Caki2 (cell line): ENCODE measurements around the gene ABCC1. TPM values are rescaled to one million over a fixed set of nuclear protein-coding genes. Genes with fewer than 3 reads are reported as not detected.
A peak's percentile ranks its signal among the peaks of the same experiment; 100 is the strongest.
"Not testable (repeated sequence)": the region's sequence is repeated elsewhere in the genome, so short reads cannot be mapped to it uniquely, and the experiment has no call there.

Experiments used
- DNase-seq: peaks from one replicate; pipeline ENCODE4 v3.0.0-alpha.2; 2015; ENCODE audit warnings: low read depth
- in situ Hi-C: cut with HindIII; loops from 2 replicates; pipeline ENCODE4 v1.10.0; 2016; ENCODE audit warnings: low sequenced_read_pairs, low pct_unique_long_range_greater_than_20kb, mixed read lengths
- total RNA-seq: library from RNA; depleted of rRNA; stranded (reverse); fragments of >200 nt; shearing (Covaris generic); gene quantifications from 2 replicates; pipeline ENCODE4 v1.2.3, GENCODE V29; 2014; ENCODE audit warnings: low replicate concordance

The ABCC1 gene
- total RNA-seq, 1 experiment from 2014 or later = 51.5 TPM

DNA sequence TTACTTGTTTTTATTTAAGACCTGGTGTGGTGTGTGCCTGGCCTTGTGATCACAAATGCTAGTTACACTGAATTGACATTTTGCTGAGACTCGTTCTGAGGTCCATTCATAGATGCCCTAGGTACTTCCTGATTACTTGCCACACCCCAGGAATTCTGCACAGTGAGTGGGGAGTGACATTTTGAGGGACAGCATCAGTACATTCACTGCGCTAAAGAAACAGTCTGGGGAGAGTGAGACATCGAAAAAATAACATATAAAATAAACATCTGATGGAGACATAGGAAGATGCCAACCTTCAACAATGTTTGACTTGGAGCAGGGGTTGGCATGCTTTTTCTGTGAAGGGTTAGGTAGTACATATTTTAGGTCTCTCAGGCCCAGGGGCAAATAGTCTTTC, 30.4 kb downstream of the ABCC1 start:
- peak; percentile 27 for DNase-seq
- in situ Hi-C loops = no loop called here

DNA sequence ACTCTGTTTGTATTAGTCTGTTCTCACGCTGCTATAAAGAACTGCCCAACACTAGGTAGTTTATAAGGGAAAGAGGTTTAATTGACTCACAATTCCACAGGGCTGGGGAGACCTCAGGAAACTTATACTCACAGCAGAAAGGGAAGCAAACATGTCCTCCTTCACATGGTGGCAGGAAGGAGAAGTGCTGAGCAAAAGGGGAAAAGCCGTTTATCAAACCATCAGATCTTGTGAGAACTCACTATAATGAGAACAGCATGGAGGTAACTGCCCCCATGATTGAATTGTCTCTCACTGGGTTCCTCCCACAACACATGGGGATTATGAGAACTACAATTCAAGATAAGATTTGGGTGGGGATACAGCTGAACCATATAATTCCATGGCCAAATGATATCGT, 30.9 kb downstream of the ABCC1 start:
- in situ Hi-C loops = no loop called here

DNA sequence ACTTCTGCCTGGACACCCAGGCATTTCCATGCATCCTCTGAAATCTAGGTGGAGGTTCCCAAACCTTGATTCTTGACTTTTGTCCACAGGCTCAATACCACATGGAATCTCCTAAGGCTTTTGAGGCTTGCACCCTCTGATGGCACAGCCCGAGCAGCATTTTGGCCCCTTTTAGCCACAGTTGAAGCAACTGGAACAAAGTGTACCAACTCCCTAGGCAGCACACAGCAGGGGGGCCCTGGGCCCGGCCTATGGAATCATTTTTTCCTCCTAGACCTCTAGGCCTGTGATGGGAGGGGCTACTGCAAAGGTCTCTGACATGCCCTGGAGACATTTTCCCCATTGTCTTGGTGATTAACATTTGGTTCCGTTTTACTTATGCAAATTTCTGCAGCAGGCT, 32.0 kb downstream of the ABCC1 start:
- in situ Hi-C loops = no loop called here
- no peak for DNase-seq

More for the DNA sequence above, 30.9 kb downstream of the ABCC1 start:
- DNase-seq = no peak

DNA sequence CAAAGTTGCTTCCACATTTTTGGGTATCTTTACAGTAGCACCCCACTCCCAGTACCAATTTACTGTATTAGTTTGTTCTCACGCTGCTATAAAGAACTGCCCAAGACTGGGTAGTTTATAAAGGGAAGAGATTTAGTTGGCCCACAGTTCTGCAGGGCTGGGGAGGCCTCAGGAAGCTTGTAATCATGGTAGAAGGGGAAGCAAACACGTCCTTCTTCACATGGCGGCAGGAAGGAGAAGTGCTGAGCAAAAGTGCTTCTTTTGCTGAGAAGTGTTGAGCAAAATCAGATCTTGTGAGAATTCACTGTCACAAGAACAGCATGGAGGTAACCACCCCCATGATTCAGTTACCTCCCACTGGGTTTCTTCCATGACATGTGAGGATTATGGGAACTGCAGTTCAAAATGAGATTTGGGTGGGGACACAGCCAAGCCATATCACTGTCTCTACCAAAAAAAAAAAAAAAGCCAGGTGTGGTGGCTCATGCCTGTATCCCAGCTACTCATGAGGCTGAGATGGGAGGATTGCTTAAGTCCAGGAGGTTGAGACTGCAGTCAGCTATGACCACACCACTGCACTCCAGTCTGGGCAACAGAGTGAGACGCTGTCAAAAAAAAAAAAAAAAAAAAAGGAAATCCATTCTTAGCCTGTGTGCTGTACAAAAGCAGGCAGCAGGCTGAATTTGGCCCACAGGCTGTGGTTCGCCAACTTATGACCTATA, 32.9 kb downstream of the ABCC1 start:
- in situ Hi-C loops, DNase-seq: not testable (repeated sequence)

DNA sequence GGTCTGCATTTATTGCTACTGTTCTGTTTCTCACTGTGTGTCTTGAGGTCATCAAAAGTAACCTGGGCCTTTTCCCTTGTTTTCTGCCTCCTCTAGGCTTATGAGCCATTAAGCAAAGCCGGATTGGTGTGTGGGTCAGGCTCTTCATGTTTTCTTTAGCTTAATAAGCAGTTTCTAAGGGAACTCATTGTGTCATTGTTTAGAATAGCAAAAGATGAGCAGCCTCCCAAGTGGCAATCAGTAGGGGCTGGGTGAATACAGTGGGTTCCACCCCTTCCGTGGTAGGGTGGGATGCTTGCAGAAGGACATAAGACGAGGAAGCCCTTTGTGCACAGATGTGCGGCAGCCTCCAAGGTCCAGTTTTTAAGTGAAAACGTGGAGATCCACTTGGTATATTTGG, 34.5 kb downstream of the ABCC1 start:
- in situ Hi-C loops = no loop called here
- peak; percentile 40 for DNase-seq

DNA sequence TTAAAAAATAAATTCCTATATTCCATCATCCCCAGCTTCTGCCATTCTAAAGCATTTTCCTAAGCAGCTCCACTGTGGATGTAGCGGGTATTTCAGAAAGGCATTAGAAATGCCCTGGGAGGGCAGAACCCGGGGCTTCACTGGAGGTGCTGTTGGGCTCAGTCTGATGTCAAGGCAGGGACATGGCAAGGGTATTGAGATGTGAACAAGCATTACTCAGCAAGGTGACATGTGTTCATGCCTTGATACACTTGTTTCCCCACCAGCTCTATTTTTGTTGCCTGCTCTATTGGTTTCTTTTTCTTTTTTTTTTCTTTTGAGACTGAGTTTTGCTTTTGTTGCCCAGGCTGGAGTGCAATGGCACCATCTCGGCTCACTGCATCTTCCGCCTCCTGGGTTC, 35.7 kb downstream of the ABCC1 start:
- in situ Hi-C loops = no loop called here
- DNase-seq = no peak

DNA sequence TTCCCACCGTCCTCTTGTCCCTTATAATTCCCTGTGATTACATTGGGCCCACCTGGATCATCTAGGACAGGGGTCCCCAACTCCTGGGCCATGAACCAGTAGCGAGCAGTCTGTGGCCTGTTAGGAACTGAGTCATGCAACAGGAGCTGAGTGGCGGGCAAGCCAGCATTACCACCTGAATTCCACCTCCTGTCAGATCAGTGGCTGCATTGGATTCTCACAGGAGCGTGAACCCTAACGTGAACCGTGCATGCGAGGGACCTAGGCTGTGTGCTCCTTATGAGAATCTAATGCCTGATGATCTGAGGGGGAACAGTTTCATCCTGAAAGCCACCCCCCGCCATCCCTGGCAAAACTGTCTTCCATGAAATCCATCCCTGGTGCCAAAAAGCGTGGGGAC, 36.8 kb downstream of the ABCC1 start:
- no peak for DNase-seq
- in situ Hi-C loops = no loop called here

DNA sequence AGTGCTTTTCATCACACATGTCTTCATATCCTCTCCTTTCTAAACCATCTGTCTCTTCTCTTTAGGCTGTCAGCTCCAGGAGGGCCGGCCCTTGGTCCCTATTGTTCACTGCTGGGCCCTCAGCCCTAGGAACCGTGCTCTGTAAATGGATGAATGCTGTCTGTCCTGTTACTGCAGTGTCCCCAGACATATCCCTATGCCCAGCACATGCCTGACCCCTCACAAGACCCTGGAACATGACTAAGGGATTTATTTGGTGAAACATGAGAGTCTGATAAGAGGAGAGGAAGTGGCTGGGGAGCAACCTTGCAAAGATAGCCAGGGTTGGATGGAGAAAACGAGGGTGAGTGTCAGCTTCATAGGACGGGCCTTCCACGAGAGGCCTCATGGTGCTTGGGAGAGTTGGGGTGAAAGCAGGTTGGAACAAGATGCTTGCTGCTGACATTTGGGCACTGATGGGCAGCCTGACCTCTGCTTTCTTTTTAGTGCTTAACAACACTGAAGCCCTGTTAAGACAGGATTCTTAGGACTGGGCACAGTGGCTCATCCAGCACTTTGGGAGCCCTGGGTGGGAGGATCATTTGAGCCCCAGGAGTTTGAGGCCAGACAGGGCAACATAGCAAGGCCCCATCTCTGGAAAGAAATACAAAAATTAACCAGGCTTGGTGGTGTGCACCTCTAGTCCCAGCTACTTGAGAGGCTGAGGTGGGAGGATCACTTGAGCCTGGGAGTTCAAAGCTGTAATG, 39.0 kb downstream of the ABCC1 start:
- peak; percentile 49 for DNase-seq
- in situ Hi-C loops = no loop called here

DNA sequence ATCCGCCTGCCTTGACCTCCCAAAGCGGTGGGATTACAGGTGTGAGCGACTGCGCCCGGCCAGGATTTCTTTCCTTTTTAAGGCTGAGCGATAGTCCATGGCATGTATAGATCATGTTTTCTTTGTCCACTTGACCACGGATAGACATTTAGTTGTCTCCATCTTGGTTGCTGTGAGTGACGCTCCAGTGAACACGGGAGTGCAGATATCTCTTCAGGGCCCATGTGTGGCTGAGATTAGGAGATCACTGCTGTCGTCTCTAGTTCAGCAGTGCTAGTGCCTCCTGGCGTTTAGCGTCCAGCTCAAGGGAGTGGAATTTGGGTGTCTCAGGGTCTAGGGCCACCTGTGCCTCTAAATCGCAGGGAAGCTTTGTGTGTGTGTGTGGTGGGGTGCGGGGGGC, 41.5 kb downstream of the ABCC1 start:
- DNase-seq = peak; percentile 60
- in situ Hi-C loops = no loop called here

DNA sequence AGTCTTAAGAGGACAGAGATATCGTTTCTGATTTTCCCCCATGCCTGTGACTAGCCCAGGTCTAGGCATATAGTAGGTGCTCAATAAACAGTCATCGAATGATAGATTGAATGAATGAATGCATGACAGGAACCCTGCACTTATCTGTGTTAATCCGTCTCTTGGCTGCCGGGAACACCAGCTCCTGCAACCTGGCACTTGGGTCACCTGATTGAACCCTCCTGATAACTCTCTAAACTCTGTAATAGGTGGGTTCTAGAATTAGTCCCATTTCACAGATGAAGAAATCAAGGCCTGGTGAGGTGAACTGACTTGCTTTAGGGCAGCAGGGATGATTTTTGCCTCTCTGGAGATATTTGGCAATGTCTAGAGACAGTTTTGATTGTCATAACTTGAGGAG, 43.7 kb downstream of the ABCC1 start:
- in situ Hi-C loops = no loop called here
- DNase-seq = no peak

DNA sequence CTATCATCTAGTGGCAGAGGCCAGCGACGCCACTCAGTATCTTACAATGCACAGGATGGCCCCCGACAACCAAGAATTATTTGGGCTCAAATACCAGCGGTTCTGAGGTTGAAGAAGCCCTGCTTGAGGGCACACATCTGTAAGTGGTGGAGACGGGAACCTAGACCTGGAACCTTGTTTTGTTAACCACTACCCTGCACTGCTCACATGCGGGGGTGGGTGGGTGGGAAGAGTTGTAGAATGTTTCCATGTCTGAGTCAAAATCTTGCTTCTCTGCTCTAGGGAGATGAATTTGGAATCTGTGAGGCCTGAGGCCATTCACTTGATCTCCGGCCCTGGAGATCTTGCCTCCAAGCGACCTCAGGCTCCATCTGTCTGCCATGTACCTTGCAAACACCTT, 44.1 kb downstream of the ABCC1 start:
- in situ Hi-C loops = no loop called here
- DNase-seq = no peak

DNA sequence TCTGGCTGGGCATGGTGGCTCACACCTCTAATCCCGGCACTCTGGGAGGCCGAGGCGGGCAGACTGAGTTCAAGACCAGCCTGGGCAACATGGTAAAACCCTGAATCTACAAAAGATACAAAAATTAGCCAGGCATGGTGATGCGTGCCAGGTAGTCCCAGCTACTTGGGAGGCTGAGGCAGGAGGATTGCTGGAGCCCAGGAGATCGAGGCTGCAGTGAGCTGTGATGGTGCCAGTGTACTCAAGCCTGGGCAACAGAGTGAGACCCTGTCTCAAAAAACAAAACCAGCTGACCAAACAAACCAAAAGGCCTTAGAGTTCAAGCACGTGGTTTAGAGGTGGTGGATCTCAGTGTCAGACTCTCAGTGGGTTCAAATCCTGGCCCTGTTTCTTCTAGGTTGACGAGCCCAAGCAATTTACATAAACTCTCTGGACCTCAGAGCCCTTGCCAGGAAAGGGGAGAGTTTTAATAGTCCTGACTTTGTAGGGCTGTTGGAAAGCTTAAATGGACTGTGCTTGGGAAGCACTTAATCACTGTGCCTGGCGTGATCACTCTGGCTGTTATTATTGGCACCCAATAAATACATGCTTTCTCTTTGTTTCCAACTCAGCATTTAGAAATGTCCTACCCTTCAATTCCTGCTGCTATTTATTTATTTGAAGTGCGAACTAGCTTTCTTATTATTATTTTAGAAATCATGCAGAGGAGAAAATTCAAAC, 44.7 kb downstream of the ABCC1 start:
- no peak for DNase-seq
- in situ Hi-C loops = no loop called here

DNA sequence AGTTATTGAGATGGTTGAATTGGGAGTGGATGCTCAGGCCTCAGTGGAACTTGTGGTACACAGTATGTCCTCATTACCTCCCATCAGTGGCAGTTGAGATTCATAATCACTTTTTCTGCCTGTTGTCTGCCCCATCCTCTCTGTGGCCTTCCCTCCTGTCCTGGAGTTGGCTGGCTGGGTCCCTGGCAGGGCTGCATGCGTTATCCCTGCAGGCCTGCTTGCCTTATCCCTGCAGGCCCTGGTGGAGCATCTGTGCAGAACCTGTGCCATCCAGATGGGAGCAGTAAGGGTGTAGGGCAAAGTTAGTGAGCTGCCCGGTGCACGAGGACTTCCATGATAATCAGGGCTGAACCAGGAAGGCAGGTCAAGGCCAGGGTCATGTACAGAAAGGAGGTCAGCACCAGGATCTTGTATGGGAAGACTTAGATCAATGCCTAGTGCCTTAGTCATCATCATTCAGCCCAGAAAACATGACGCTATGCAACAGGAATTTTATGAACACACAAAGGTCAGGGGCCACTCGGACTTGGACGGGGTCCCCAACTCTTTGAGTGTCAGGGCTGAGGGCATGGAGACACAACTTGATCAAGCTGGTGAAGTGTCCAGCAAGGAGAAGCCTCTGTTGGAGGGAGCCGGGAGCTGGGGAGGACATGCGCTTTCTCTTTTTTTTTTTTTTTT, 47.2 kb downstream of the ABCC1 start:
- in situ Hi-C loops = no loop called here
- peak; percentile 97 for DNase-seq

DNA sequence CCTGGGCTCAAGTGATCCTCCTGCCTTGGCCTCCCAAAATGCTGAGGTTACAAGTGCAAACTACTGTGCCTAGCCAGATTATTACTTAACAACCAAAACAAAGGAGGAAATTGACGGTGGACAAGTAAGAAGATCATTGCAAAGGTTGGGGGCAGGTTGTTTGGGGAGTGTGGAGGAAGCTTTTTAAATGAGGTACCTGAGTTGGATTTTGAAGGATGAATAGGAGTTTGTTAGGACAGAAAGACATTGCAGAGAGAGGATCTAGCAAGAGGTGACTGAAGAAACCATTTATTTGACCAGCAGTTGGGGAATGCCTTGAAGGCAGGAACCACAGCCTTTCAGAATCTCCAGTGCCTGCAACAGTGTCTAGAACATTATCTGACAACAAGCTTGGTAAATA, 51.3 kb downstream of the ABCC1 start:
- in situ Hi-C loops = no loop called here
- DNase-seq = no peak

DNA sequence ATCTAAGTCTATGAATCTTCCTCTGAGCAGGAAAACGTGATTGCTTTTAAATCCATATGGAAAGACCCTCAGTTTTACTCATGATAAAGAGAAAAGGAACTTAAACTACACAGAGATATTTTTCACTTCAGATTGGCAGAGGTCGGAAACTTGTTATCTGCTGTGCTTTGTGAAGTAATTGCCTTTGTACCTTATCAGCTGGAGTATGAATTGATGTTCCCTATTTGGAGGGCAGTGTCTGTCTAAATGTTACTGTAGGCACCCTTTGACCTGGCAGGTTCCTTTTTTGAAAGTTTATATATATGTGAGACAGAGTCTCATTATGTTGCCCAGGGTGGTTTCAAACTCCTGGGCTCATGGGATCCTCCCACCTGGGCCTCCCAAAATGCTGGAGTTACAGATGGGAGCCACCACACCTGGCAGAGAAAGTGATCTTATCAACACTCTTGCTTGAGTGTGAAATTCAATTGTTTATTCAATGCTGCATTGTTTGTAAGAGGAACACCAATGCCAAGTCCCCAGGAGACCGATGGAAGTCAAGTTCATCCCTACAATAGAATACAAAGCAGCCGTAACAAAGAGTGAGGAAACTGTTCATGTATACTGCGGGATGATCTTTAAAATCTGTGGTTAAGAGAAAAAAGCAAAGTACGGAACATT, 52.3 kb downstream of the ABCC1 start:
- DNase-seq = no peak
- in situ Hi-C loops = no loop called here

DNA sequence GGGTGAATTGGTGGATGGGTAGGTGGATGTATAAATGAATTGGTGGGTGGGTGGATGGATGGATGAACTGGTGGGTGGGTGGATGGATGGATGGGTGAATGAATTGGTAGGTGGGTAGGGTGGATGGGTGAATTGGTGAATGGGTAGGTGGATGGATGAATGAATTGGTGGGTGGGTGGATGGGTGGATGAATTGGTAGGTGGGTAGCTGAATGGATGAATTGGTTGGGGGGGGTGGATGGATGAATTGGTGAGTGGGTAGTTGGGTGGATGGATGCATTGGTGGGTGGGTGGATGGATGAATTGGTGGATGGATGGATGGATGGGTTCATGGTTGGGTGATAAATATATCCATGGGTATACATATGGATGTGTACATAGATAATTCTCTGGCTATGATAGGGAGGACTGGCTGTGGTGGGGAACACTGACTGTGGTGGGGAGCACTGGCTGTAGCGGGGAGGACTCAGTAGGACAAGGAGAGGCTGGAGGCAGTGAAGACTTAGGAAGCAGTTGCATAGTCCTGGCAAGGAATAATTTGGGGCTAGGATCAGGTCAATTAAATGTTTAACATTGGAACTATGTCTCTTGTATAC, 54.4 kb downstream of the ABCC1 start:
- DNase-seq = no peak
- in situ Hi-C loops = no loop called here

DNA sequence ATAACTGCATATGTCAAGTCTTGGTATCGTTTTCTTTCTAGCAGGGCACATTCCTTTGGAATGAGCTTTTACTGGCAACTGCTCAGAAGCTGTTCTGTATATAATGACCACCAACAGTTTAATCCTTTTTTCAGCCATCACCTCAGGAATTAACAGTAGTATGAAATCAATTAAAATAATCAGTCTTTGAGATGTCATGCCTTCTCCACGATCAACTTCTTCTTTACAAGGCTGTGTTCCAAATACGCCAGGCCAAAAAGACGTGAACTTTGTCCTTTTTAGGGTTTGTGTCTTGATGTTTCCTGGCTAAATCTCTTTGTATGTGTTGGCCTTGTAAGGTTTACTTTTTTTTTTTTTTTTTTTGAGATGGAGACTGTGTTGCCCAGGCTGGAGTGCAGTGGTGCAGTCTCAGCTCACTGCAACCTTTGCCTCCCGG, 54.9 kb downstream of the ABCC1 start:
- peak; percentile 53 for DNase-seq
- in situ Hi-C loops = no loop called here

DNA sequence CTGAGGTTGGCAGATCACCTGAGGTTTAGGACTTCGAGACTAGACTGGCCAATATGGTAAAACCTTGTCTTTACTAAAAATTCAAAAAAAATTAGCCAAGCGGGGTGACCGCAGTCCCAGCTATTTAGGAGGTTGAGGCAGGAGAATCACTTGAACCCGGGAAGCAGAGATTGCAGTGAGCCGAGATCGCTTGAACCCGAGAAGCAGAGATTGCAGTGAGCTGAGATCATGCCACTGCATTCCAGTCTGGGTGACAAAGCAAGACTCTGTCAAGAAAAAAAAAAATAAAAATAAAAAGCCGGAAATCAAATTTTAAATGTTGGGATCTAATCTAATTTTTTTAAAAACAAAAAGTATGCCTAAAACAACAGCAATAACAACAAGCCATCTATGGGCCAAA, 56.3 kb downstream of the ABCC1 start:
- no peak for DNase-seq
- in situ Hi-C loops = no loop called here
